B cell (primary cell): ENCODE results near the gene CAPN15. TPM values are rescaled to one million over a fixed set of nuclear protein-coding genes. Genes with fewer than 3 reads are reported as not detected.

Source experiments
- ATAC-seq: fragments of 200-7000 bp; cut with Tn5 transposase; one replicate; pipeline ENCODE4 v1.10.0; 2021; ENCODE audit warnings: low read depth, mild to moderate bottlenecking, moderate number of reproducible peaks, moderate library complexity
- CTCF ChIA-PET: fragments of 350-600 bp; sonication (Branson Sonifier 250); formaldehyde crosslinking; loops from one replicate; lab custom pipeline; 2021; ENCODE audit warnings: antibody characterized with exemption, inconsistent platforms; lab: Charles Lee
- POLR2A ChIA-PET: fragments of 350-600 bp; sonication (Branson Sonifier 250); formaldehyde crosslinking; loops from one replicate; lab custom pipeline; 2021; ENCODE audit warnings: antibody characterized with exemption; lab: Charles Lee
- DNase-seq: peaks from one replicate; pipeline ENCODE4 v3.0.0; 2013
- H2AFZ ChIP-seq: 2 replicates; pipeline ENCODE4 v1.6.1; 2012; ENCODE audit warnings: mild to moderate bottlenecking, low read depth, low read length; ENCODE audit not compliant: insufficient read depth, poor library complexity, severe bottlenecking
- H3K27ac ChIP-seq, 2 donors: 1 replicate in 1 of 2; 2 replicates in 1 of 2; pipeline ENCODE4 v1.5.1; 2012 to 2013; ENCODE audit warnings: low read length in 2 of 2, mild to moderate bottlenecking in 2 of 2, moderate library complexity in 1 of 2
- H3K27me3 ChIP-seq, 4 experiments: fragments of 200-600 bp in 1 of 4; sonication (generic) in 1 of 4; replicated peaks in 1 of 4; 1 replicate in 2 of 4; 2 replicates in 2 of 4; pipeline versions ENCODE4 v1.6.1 to v1.7.0; 2013 to 2016; ENCODE audit warnings: low read length in 3 of 4, mild to moderate bottlenecking in 2 of 4, mixed read lengths in 1 of 4, moderate library complexity in 1 of 4; ENCODE audit not compliant: insufficient read depth in 4 of 4, control insufficient read depth in 3 of 4; ENCODE audit errors: control extremely low read depth in 1 of 4
- H3K36me3 ChIP-seq, 2 experiments: replicated peaks in 1 of 2; 1 replicate in 1 of 2; 2 replicates in 1 of 2; pipeline versions ENCODE4 v1.6.1 to v1.7.1; 2013; ENCODE audit warnings: low read length in 1 of 2; ENCODE audit not compliant: insufficient read depth in 2 of 2, control insufficient read depth in 1 of 2; ENCODE audit errors: control extremely low read depth in 1 of 2, extremely low read depth in 1 of 2
- H3K4me1 ChIP-seq, 2 donors: fragments of 200-600 bp in 1 of 2; sonication (generic) in 1 of 2; 1 replicate in 1 of 2; 2 replicates in 1 of 2; pipeline versions ENCODE4 v1.5.1 to v1.6.1; 2013 to 2017; ENCODE audit warnings: low read length in 2 of 2; ENCODE audit not compliant: control insufficient read depth in 2 of 2, insufficient read depth in 2 of 2
- H3K4me2 ChIP-seq: replicated peaks from 2 replicates; pipeline ENCODE3; 2012; ENCODE audit warnings: mild to moderate bottlenecking, low read depth, low read length; ENCODE audit not compliant: poor library complexity, severe bottlenecking
- H3K4me3 ChIP-seq, 5 experiments: fragments of 200-600 bp in 1 of 5; sonication (generic) in 1 of 5; 1 replicate in 3 of 5; 2 replicates in 2 of 5; pipeline versions ENCODE4 v1.5.1 to v1.7.0; 2011 to 2016; ENCODE audit warnings: low read length in 4 of 5, mild to moderate bottlenecking in 4 of 5, low read depth in 2 of 5, control low read depth in 1 of 5, moderate library complexity in 1 of 5; ENCODE audit not compliant: insufficient read depth in 1 of 5; ENCODE audit errors: control extremely low read depth in 1 of 5, extremely low read depth in 1 of 5
- H3K79me2 ChIP-seq: fragments of 200-600 bp; sonication (generic); one replicate; pipeline ENCODE4 v1.6.0; 2016; ENCODE audit warnings: low read length; ENCODE audit not compliant: control insufficient read depth, insufficient read depth
- H3K9ac ChIP-seq: fragments of 200-600 bp; sonication (generic); 2 replicates; pipeline ENCODE4 v1.6.1; 2017; ENCODE audit warnings: mild to moderate bottlenecking, low read length, moderate library complexity
- H3K9me3 ChIP-seq, 3 donors: one replicate each; pipeline versions ENCODE4 v1.6.1 to v1.7.1; 2013; ENCODE audit warnings: low read length in 2 of 3; ENCODE audit not compliant: control insufficient read depth in 2 of 3, insufficient read depth in 1 of 3; ENCODE audit errors: control extremely low read depth in 1 of 3
- H4K20me1 ChIP-seq: 2 replicates; pipeline ENCODE4 v1.6.0; 2012; ENCODE audit warnings: mild to moderate bottlenecking, low read length; ENCODE audit not compliant: insufficient read depth, control insufficient read depth, poor library complexity, severe bottlenecking
- H3K27ac Mint-ChIP-seq: one replicate; pipeline ENCODE4 v1.8.0; 2021; ENCODE audit warnings: mixed read lengths
- H3K27me3 Mint-ChIP-seq: one replicate; pipeline ENCODE4 v1.8.0; 2021; ENCODE audit warnings: mixed read lengths
- H3K4me1 Mint-ChIP-seq: one replicate; pipeline ENCODE4 v1.8.0; 2021; ENCODE audit warnings: mixed read lengths
- H3K4me3 Mint-ChIP-seq: one replicate; pipeline ENCODE4 v1.8.0; 2021; ENCODE audit warnings: mixed read lengths
- H3K9me3 Mint-ChIP-seq: one replicate; pipeline ENCODE4 v1.8.0; 2022; ENCODE audit warnings: mixed read lengths; ENCODE audit not compliant: insufficient read depth
- CTCF ChIP-seq: fragments of 200-600 bp; IDR thresholded peaks from one replicate; pipeline ENCODE4 v1.8.0; 2022; ENCODE audit warnings: antibody characterized with exemption, mild to moderate bottlenecking
- EZH2 ChIP-seq: IDR thresholded peaks from 2 replicates; pipeline ENCODE4 v1.6.1; 2012; ENCODE audit warnings: borderline replicate concordance, low read depth, mild to moderate bottlenecking, moderate library complexity, low read length; ENCODE audit not compliant: insufficient read depth, poor library complexity, severe bottlenecking
- WGBS: methylation state at CpG from one replicate; pipeline ENCODE4 v1.1.5; 2013; ENCODE audit warnings: missing lambda C conversion rate; ENCODE audit not compliant: insufficient coverage; 5-methylcytosine and 5-hydroxymethylcytosine counted together
- intact Hi-C: fragments of 100-400 bp; cut with micrococcal nuclease; formaldehyde crosslinking; loops from one replicate; pipeline ENCODE4 v1.10.0; 2022
- polyA plus RNA-seq: library from polyadenylated mRNA; depleted of rRNA; stranded (reverse); fragments of >200 nt; gene quantifications from 2 replicates; pipeline ENCODE4 v1.2.3, GENCODE V29; 2012
- total RNA-seq, 2 donors: library from RNA; stranded (reverse); fragments of 120-200 nt in 1 of 2; gene quantifications; 1 replicate in 1 of 2; 2 replicates in 1 of 2; pipeline versions ENCODE4 v1.2.3 to v1.2.4, GENCODE V29; 2013 to 2022

The CAPN15 gene
- total and polyA plus RNA-seq, 2 donors (not counting 1 experiment from before 2014, with no cell fraction given), result 67.2 to 77.2 TPM

DNA sequence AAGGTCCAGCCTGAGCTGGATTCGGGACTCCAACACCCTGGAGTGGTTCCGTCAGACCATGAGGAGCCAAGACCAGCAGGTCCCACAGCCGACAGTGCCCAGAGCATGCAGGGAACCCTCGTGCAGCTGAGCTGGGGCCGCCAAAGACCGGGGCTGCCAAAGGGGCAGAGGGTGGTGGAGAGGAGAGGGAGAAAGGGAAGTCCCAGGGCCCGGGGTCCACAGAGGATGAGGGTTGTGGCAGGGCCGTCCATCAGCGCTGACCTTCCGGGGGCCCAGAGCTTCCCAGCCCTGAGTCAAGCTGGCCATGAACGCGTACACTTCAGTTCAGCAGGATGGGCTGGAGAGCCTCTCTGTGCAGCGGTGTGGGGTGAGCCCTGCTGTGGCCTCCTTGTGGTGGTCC is 6.7 kb upstream of the CAPN15 start:
- Histone ChIP-seq H3K4me3 (no peak overlapping the region), H3K9me3 (peaks cover 0 to 2% (median 0%) of the 10 kb centered on the region in 3 donors), H4K20me1 (peaks cover 12% of the 10 kb centered on the region), H3K27ac (no peak overlapping the region), H2AFZ (no peak overlapping the region), H3K36me3 (no peaks in the 10 kb centered on the region), H3K27me3 (no peaks in the 10 kb centered on the region), H3K79me2 (peaks cover under 1% of the 10 kb centered on the region), H3K4me2 (no peak overlapping the region), H3K4me1 (peaks cover 3 to 15% of the 10 kb centered on the region in 2 donors), H3K9ac (no peak overlapping the region)
- TF ChIP-seq CTCF (no peak), EZH2 (no peak)
- DNase-seq, result no peak
- H3K9me3 Mint-ChIP-seq, result no peaks in the 10 kb centered on the region
- H3K27ac Mint-ChIP-seq, result no peak overlapping the region
- ATAC-seq, result no peak
- whole genome bisulfite sequencing, result 94% methylated on average over 13 of the region's 13 CpGs
- no peaks in the 10 kb centered on the region for H3K27me3 Mint-ChIP-seq
- intact Hi-C loops, result no loop called here
- peaks cover 11% of the 10 kb centered on the region for H3K4me1 Mint-ChIP-seq
- H3K4me3 Mint-ChIP-seq, result no peak overlapping the region
- POLR2A ChIA-PET, result interaction anchor here (0.5 kb wide), 1 partner anchor 11 kb away, joined by 7 read pairs; no protein-coding TSS in a partner anchor
- CTCF ChIA-PET, result no interaction called here

GRCh38 chr16:521381-522210 is 5.9 kb upstream of the CAPN15 start:
- intact Hi-C loops, result no loop called here
- Histone ChIP-seq H3K9me3 (peaks cover 0 to 2% (median 0%) of the 10 kb centered on the region in 3 donors), H3K9ac (no peak overlapping the region), H3K36me3 (no peaks in the 10 kb centered on the region), H4K20me1 (peaks cover 18% of the 10 kb centered on the region), H3K27ac (no peak overlapping the region), H3K4me3 (no peak overlapping the region), H3K4me2 (no peak overlapping the region), H2AFZ (no peak overlapping the region), H3K4me1 (peaks cover 11 to 22% of the 10 kb centered on the region in 2 donors), H3K27me3 (no peaks in the 10 kb centered on the region), H3K79me2 (peaks cover 8% of the 10 kb centered on the region)
- Mint-ChIP-seq H3K4me1 (peaks cover 17% of the 10 kb centered on the region), H3K27ac (no peak overlapping the region), H3K4me3 (no peak overlapping the region), H3K9me3 (no peaks in the 10 kb centered on the region), H3K27me3 (no peaks in the 10 kb centered on the region)
- no peak for ATAC-seq
- 90% methylated on average over 33 of the region's 34 CpGs for WGBS
- ChIA-PET CTCF (no interaction called here), POLR2A (interaction anchor here (0.6 kb wide), 1 partner anchor 73 kb away, joined by 5 read pairs; no protein-coding TSS in a partner anchor)
- DNase-seq, result no peak
- no peak for TF ChIP-seq EZH2
- TF ChIP-seq CTCF, result no peak
